GM10248 (cell line): ENCODE measurements around the gene KRT79.

ENCODE experiments used
- CTCF ChIA-PET: fragments of 300-600 bp; sonication (Branson Sonifier 250); formaldehyde crosslinking; extraction: SDS; loops from one replicate; lab custom pipeline; 2021; ENCODE audit warnings: antibody characterized with exemption; lab: Yijun Ruan, JAX
- POLR2A ChIA-PET: fragments of 350-650 bp; sonication (Branson Sonifier 250); formaldehyde crosslinking; extraction: SDS; loops from one replicate; lab custom pipeline; 2020; ENCODE audit warnings: antibody characterized with exemption; lab: Yijun Ruan, JAX
- DNase-seq: peaks from one replicate; pipeline ENCODE4 v3.0.0; 2012; ENCODE audit errors: extremely low spot score
- TF ChIP-seq, protein P1 (sequence below): IDR thresholded peaks from 2 replicates; pipeline ENCODE4 v1.5.1; 2012; ENCODE audit warnings: mild to moderate bottlenecking, low read depth; ENCODE audit errors: extremely low read depth, missing control alignments, control extremely low read depth

The KRT79 gene

DNA sequence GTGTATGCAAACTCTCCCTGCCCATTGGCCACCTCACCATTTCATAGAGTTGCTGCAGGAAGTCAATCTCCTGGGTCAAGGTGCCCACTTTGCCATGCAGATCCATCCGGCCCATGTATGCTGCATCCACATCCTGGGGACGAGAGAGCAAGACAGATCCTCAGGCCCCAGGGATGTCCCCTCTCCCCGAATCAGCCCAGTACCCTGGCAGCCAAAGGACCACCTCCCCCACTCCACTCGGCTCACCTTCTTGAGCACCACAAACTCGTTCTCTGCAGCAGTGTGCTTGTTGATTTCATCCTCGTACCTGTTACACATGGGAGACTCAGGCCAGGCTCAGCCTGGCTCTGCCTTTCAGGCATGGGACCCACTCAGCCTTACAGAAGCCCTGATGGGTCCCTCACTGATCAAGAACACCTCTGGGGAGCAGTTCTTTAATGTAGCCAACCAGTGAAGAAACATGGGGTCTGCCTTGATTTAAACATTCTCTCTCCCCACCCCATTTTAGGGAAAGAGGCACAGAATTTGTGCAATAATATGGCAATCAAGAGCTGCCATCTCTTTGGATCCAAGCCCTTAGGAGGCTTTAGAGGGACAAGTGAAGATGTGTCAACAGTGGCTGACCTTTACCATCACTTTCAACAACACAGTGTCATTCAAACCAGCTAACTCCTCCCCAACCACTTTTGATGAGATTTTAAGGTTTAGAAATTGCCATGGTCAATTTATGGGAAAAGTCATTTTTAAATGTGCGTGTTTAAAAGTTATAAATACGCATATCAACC, 3.9 kb downstream of the KRT79 start:
- CTCF ChIA-PET: interaction anchor here (2.3 kb wide), 1 partner anchor 10 kb away, joined by 7 read pairs; no protein-coding TSS in a partner anchor

DNA sequence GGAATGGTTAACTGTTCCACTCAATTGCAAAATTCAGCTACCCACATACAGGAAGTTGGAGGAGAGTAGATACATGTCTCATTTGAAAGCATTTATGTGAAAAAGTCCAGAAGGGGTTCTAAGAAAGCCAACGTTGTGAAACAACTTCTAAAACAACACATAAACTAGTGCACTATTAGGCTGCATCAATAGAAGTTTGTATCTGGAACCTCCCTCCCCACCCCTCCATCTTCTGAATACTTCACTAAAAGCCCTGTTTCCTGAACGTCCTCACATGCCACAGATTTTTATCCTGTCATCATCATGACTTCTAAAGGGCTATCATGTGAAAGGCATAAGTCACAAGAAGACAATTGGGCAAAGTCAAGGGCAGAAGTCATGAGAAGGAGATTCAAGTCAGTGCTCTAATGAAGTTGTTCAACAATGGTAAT, 5.5 kb downstream of the KRT79 start:
- no peak for DNase-seq
- TF ChIP-seq, protein P1, sequence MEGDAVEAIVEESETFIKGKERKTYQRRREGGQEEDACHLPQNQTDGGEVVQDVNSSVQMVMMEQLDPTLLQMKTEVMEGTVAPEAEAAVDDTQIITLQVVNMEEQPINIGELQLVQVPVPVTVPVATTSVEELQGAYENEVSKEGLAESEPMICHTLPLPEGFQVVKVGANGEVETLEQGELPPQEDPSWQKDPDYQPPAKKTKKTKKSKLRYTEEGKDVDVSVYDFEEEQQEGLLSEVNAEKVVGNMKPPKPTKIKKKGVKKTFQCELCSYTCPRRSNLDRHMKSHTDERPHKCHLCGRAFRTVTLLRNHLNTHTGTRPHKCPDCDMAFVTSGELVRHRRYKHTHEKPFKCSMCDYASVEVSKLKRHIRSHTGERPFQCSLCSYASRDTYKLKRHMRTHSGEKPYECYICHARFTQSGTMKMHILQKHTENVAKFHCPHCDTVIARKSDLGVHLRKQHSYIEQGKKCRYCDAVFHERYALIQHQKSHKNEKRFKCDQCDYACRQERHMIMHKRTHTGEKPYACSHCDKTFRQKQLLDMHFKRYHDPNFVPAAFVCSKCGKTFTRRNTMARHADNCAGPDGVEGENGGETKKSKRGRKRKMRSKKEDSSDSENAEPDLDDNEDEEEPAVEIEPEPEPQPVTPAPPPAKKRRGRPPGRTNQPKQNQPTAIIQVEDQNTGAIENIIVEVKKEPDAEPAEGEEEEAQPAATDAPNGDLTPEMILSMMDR: no peak
- ChIA-PET POLR2A (no interaction called here), CTCF (no interaction called here)

More for the DNA sequence above, 3.9 kb downstream of the KRT79 start:
- TF ChIP-seq, protein P1: no peak
- POLR2A ChIA-PET: no interaction called here
- DNase-seq: no peak

DNA sequence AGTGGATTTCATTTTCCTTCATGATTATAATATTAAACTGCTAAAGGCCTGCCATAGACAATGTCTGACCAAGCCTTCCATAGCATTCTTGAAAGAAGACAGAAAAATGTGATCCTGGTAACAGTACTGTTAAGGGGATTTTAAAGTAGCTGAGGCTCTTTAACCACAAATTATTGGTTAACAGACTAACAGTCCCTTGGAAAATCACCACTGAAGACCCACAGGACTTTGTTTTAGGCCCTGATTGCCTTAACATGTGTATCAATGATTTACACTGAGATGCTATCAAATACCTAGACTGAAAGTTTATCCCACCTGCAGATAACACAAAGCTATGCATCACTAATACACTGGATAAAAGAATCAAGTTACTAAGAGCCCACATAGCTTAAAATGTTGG, 6.0 kb downstream of the KRT79 start:
- CTCF ChIA-PET: no interaction called here
- POLR2A ChIA-PET: no interaction called here
- TF ChIP-seq, protein P1: no peak
- no peak for DNase-seq

DNA sequence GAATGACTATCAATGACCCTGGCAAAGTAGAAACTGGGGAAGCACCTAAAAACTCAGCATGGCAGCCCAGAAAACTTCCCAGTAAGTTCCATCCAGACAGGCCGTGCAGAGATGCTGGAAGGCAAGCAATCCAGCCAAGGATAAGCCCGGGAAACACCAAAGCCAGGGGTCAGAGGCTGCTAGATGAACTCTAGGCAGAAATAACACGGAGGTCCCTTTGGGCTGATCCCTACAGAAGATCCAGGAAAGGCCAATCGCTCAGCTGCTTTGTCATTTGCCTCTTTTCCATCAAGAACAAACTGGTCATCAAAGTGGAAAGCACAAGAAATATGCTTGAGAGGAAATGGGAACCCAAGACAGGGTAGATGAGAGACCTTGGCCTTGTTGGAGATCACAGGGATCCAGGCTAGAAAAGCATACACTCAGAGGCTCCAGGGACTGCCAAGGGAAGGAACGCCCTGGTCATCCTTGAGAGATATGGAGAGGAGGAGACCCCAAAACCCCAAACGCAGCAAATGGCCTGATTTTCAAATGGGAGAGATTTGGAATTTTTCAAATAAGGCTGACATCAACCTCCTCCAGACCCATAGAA, 6.5 kb downstream of the KRT79 start:
- TF ChIP-seq, protein P1: no peak
- no peak for DNase-seq
- POLR2A ChIA-PET: no interaction called here
- CTCF ChIA-PET: no interaction called here

DNA sequence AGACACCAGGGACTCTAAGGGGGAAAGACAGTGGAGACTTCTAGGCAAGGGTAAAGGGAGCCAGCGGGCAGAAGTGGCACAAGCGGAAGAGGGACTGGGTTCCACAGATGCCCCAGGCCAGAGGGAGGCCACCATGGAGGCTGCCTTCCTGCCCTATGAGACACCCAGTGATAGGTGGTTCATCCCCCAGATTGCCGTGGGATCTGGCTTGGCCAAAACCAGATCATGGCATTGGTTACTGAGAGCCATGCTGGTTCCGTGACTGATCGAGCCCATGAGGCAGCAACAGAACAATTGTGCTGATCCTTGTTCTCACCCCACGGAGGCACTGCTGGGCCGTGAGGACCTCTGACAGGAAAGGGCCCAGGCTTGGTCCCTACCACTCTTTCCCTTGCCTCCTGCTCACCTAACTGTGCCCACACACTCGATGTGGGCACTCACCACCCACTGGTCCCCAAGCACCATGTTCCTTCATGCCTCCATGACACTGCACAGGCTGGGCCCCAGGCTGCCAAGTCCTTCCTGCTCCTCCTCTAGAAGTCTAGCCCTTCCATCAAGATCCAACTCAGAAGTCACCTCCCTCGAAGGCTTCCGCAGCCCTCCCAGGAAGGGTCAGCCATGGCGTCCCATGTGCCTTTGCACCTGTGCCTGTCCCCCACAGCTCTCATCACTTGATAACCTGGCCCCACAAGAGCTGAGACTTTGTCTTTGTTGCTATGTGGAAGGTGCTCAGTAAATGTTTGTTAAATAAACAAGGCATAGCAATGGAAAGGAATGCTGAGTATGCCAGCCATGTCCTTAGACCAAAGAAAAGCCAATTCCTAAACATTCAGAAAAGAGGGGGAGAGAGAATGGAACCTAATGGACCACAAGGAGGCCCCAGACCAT, 7.3 kb downstream of the KRT79 start:
- no peak for DNase-seq
- CTCF ChIA-PET: no interaction called here
- POLR2A ChIA-PET: no interaction called here
- TF ChIP-seq, protein P1: no peak

DNA sequence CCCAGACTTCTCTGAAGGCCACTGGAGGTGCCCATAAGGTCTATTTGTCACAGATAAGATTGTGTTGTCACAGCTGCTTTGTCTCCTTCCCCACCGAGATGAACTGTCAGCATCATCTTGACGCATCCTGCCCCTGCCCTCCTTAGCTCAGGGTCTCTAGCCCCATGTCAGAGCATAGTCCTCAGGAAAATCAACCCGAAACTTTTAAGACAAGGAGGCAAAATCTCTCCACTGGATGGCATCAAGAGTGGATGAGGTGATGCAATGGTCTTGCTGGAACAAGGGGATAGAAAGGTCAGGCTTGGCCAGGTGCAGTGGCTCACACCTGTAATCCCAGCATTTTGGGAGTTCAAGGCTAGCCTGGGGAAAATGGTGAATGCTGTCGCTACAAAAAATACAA, 8.2 kb downstream of the KRT79 start:
- TF ChIP-seq, protein P1: no peak
- ChIA-PET CTCF (no interaction called here), POLR2A (no interaction called here)
- no peak for DNase-seq
